Muscle of arm (tissue), 12 donors: Measurements from ENCODE around the gene KAZN. TPM values are rescaled to one million over a fixed set of nuclear protein-coding genes. Genes with fewer than 3 reads are reported as not detected.
"Not testable (repeated sequence)": the region's sequence is repeated elsewhere in the genome, so short reads cannot be mapped to it uniquely, and the experiment has no call there.

Experiments
- DNase-seq: peaks from one replicate; pipeline ENCODE4 v3.0.0-alpha.2; 2013
- polyA plus RNA-seq, 12 donors: library from polyadenylated mRNA; unstranded; fragments of 120-200 nt; gene quantifications; one replicate each; pipeline ENCODE4 v1.2.1, GENCODE V29; 2013; ENCODE audit not compliant: insufficient read length in 12 of 12

Gene KAZN
- polyA plus RNA-seq, 12 donors: 10.6 to 20.6 (median 14.8) TPM; not detected in 1

- DNase-seq: no peak
Observed at GRCh38 chr1:15026117-15026489, 427.6 kb downstream of the KAZN start.

- peak; percentile 62 for DNase-seq
Observed at GRCh38 chr1:15027515-15027986, 429.1 kb downstream of the KAZN start.

GRCh38 chr1:15028102-15028501, 429.6 kb downstream of the KAZN start:
- DNase-seq: no peak

GRCh38 chr1:15028616-15029015, 430.1 kb downstream of the KAZN start:
- DNase-seq: no peak

GRCh38 chr1:15029036-15029435, 430.6 kb downstream of the KAZN start:
- no peak for DNase-seq

GRCh38 chr1:15029786-15030185, 431.3 kb downstream of the KAZN start:
- DNase-seq: no peak

- no peak for DNase-seq
Observed at GRCh38 chr1:15031251-15031933, 432.9 kb downstream of the KAZN start.

- no peak for DNase-seq
Observed at GRCh38 chr1:15033264-15033663, 434.8 kb downstream of the KAZN start.

GRCh38 chr1:15034656-15035055, 436.2 kb downstream of the KAZN start:
- no peak for DNase-seq

GRCh38 chr1:15035236-15035635, 436.8 kb downstream of the KAZN start:
- DNase-seq: no peak

GRCh38 chr1:15036101-15036500, 437.6 kb downstream of the KAZN start:
- DNase-seq: no peak

GRCh38 chr1:15038232-15039016, 439.9 kb downstream of the KAZN start:
- no peak for DNase-seq

- no peak for DNase-seq
Observed at GRCh38 chr1:15039017-15039648, 440.6 kb downstream of the KAZN start.

GRCh38 chr1:15039901-15040300, 441.4 kb downstream of the KAZN start:
- no peak for DNase-seq

GRCh38 chr1:15040685-15041084, 442.2 kb downstream of the KAZN start:
- not testable (repeated sequence) for DNase-seq

GRCh38 chr1:15042866-15043265, 444.4 kb downstream of the KAZN start:
- DNase-seq: no peak

- DNase-seq: no peak
Observed at GRCh38 chr1:15043934-15044333, 445.4 kb downstream of the KAZN start.

- no peak for DNase-seq
Observed at GRCh38 chr1:15045123-15045522, 446.6 kb downstream of the KAZN start.

GRCh38 chr1:15046487-15047165, 448.1 kb downstream of the KAZN start:
- DNase-seq: peak; percentile 68

- no peak for DNase-seq
Observed at GRCh38 chr1:15047237-15047636, 448.8 kb downstream of the KAZN start.

GRCh38 chr1:15048437-15048980, 450.0 kb downstream of the KAZN start:
- no peak for DNase-seq

- DNase-seq: no peak
Observed at GRCh38 chr1:15049067-15049466, 450.6 kb downstream of the KAZN start.
